WTC11 (cell line): ENCODE measurements around the gene CD48. TPM values are rescaled to one million over a fixed set of nuclear protein-coding genes. Genes with fewer than 3 reads are reported as not detected.

Source experiments
- ATAC-seq: fragments of 200-7000 bp; cut with Tn5 transposase; 2 replicates; pipeline ENCODE4 v1.10.0; 2021; ENCODE audit warnings: mild to moderate bottlenecking, moderate library complexity
- CTCF ChIA-PET: fragments of 300-600 bp; sonication (Branson Sonifier 250); formaldehyde crosslinking; loops from one replicate; lab custom pipeline; 2021; ENCODE audit warnings: antibody characterized with exemption; lab: Charles Lee
- POLR2A ChIA-PET: fragments of 350-600 bp; sonication (Branson Sonifier 250); formaldehyde crosslinking; loops from one replicate; lab custom pipeline; 2021; ENCODE audit warnings: antibody characterized with exemption; lab: Charles Lee
- DNase-seq: peaks from one replicate; pipeline ENCODE4 v3.0.0; 2021; ENCODE audit warnings: low spot score
- H3K27ac Mint-ChIP-seq: 2 replicates; pipeline ENCODE4 v1.8.0; 2021; ENCODE audit warnings: mixed read lengths
- H3K27me3 Mint-ChIP-seq: 2 replicates; pipeline ENCODE4 v1.8.0; 2021; ENCODE audit warnings: low read depth, mild to moderate bottlenecking, moderate library complexity, mixed read lengths
- H3K36me3 Mint-ChIP-seq: 2 replicates; pipeline ENCODE4 v1.8.0; 2021; ENCODE audit warnings: mixed read lengths
- H3K4me1 Mint-ChIP-seq: 2 replicates; pipeline ENCODE4 v1.8.0; 2022; ENCODE audit warnings: mixed read lengths
- H3K4me3 Mint-ChIP-seq: 2 replicates; pipeline ENCODE4 v1.8.0; 2021; ENCODE audit warnings: mild to moderate bottlenecking, moderate library complexity, mixed read lengths
- H3K9me3 Mint-ChIP-seq: 2 replicates; pipeline ENCODE4 v1.8.0; 2021; ENCODE audit warnings: mixed read lengths
- ATF2 ChIP-seq: sonication (generic); formaldehyde crosslinking; IDR thresholded peaks from 2 replicates; pipeline ENCODE4 v1.8.1; 2022; ENCODE audit warnings: low read depth, missing genetic modification reagents, borderline replicate concordance
- ATF3 ChIP-seq: sonication (generic); formaldehyde crosslinking; conservative IDR thresholded peaks from 2 replicates; pipeline ENCODE4 v1.8.1; 2022; ENCODE audit warnings: mild to moderate bottlenecking, missing genetic modification reagents
- FOXJ3 ChIP-seq: sonication (generic); formaldehyde crosslinking; IDR thresholded peaks from 2 replicates; pipeline ENCODE4 v1.9.0; 2021; ENCODE audit warnings: missing genetic modification reagents, mild to moderate bottlenecking, borderline replicate concordance
- FOXK1 ChIP-seq: sonication (generic); formaldehyde crosslinking; IDR thresholded peaks from 2 replicates; pipeline ENCODE4 v1.8.0; 2022; ENCODE audit warnings: mild to moderate bottlenecking, moderate library complexity, missing genetic modification reagents
- IRF2 ChIP-seq: sonication (generic); formaldehyde crosslinking; IDR thresholded peaks from 2 replicates; pipeline ENCODE4 v1.8.0; 2022; ENCODE audit warnings: low read depth, missing genetic modification reagents, borderline replicate concordance
- NFE2L1 ChIP-seq: sonication (generic); formaldehyde crosslinking; IDR thresholded peaks from 2 replicates; pipeline ENCODE4 v1.8.1; 2023; ENCODE audit warnings: missing genetic modification reagents
- NR2C2 ChIP-seq: sonication (generic); formaldehyde crosslinking; IDR thresholded peaks from 2 replicates; pipeline ENCODE4 v1.8.0; 2022; ENCODE audit warnings: mild to moderate bottlenecking, missing genetic modification reagents
- PRRX2 ChIP-seq: fragments of 250-450 bp; sonication (Bioruptor Pico); IDR thresholded peaks from 2 replicates; pipeline ENCODE4 v1.8.0; 2021; ENCODE audit warnings: mild to moderate bottlenecking
- SMAD4 ChIP-seq: sonication (generic); formaldehyde crosslinking; IDR thresholded peaks from 2 replicates; pipeline ENCODE4 v1.8.0; 2022; ENCODE audit warnings: mild to moderate bottlenecking, missing genetic modification reagents
- SP1 ChIP-seq: sonication (generic); formaldehyde crosslinking; conservative IDR thresholded peaks from 2 replicates; pipeline ENCODE4 v1.8.1; 2022; ENCODE audit warnings: missing genetic modification reagents
- ZMAT4 ChIP-seq: fragments of 250-450 bp; sonication (Bioruptor Pico); IDR thresholded peaks from 2 replicates; pipeline ENCODE4 v1.9.0; 2021; ENCODE audit warnings: mild to moderate bottlenecking
- ZNF121 ChIP-seq: sonication (generic); formaldehyde crosslinking; IDR thresholded peaks from 2 replicates; pipeline ENCODE4 v1.8.0; 2023; ENCODE audit warnings: missing genetic modification reagents
- ZNF263 ChIP-seq: sonication (generic); formaldehyde crosslinking; IDR thresholded peaks from 2 replicates; pipeline ENCODE4 v1.8.1; 2022; ENCODE audit warnings: low read depth, mild to moderate bottlenecking, moderate library complexity, missing genetic modification reagents
- ZNF317 ChIP-seq: sonication (generic); formaldehyde crosslinking; IDR thresholded peaks from 2 replicates; pipeline ENCODE4 v1.8.1; 2023; ENCODE audit warnings: low read depth, mild to moderate bottlenecking, moderate library complexity, missing genetic modification reagents, borderline replicate concordance
- ZNF396 ChIP-seq: fragments of 250-450 bp; sonication (Bioruptor Pico); IDR thresholded peaks from 2 replicates; pipeline ENCODE4 v1.8.0; 2021; ENCODE audit warnings: mild to moderate bottlenecking, moderate library complexity, borderline replicate concordance
- ZNF416 ChIP-seq: fragments of 250-450 bp; sonication (Bioruptor Pico); IDR thresholded peaks from 2 replicates; pipeline ENCODE4 v1.9.0; 2021; ENCODE audit warnings: mild to moderate bottlenecking, inconsistent platforms
- total RNA-seq: library from RNA; stranded (reverse); gene quantifications from 3 replicates; pipeline ENCODE4 v1.2.3, GENCODE V29; 2021
- TF ChIP-seq, protein P1 (sequence below): sonication (generic); formaldehyde crosslinking; IDR thresholded peaks from 2 replicates; pipeline ENCODE4 v1.8.1; 2023; ENCODE audit warnings: mild to moderate bottlenecking, missing genetic modification reagents, borderline replicate concordance
- TF ChIP-seq, protein P2 (sequence below): sonication (generic); formaldehyde crosslinking; IDR thresholded peaks from 2 replicates; pipeline ENCODE4 v1.8.1; 2023; ENCODE audit warnings: mild to moderate bottlenecking, missing genetic modification reagents

The CD48 gene
- total RNA-seq, 1 experiment from 2014 or later, result 0.66 TPM

GRCh38 chr1:160748181-160748877 is 36.7 kb upstream of the CD48 start (continued):
- TF ChIP-seq FOXJ3 (CRISPR knock-in tag) (no peak), ATF2 (CRISPR knock-in tag) (no peak), NR2C2 (CRISPR knock-in tag) (no peak), SMAD4 (CRISPR knock-in tag) (no peak), ZNF396 (CRISPR knock-in tag) (no peak), NFE2L1 (CRISPR knock-in tag) (no peak), FOXK1 (CRISPR knock-in tag) (no peak), ZNF263 (CRISPR knock-in tag) (no peak)
- TF ChIP-seq, protein P1, sequence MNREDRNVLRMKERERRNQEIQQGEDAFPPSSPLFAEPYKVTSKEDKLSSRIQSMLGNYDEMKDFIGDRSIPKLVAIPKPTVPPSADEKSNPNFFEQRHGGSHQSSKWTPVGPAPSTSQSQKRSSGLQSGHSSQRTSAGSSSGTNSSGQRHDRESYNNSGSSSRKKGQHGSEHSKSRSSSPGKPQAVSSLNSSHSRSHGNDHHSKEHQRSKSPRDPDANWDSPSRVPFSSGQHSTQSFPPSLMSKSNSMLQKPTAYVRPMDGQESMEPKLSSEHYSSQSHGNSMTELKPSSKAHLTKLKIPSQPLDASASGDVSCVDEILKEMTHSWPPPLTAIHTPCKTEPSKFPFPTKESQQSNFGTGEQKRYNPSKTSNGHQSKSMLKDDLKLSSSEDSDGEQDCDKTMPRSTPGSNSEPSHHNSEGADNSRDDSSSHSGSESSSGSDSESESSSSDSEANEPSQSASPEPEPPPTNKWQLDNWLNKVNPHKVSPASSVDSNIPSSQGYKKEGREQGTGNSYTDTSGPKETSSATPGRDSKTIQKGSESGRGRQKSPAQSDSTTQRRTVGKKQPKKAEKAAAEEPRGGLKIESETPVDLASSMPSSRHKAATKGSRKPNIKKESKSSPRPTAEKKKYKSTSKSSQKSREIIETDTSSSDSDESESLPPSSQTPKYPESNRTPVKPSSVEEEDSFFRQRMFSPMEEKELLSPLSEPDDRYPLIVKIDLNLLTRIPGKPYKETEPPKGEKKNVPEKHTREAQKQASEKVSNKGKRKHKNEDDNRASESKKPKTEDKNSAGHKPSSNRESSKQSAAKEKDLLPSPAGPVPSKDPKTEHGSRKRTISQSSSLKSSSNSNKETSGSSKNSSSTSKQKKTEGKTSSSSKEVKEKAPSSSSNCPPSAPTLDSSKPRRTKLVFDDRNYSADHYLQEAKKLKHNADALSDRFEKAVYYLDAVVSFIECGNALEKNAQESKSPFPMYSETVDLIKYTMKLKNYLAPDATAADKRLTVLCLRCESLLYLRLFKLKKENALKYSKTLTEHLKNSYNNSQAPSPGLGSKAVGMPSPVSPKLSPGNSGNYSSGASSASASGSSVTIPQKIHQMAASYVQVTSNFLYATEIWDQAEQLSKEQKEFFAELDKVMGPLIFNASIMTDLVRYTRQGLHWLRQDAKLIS, result no peak
- TF ChIP-seq, protein P2, sequence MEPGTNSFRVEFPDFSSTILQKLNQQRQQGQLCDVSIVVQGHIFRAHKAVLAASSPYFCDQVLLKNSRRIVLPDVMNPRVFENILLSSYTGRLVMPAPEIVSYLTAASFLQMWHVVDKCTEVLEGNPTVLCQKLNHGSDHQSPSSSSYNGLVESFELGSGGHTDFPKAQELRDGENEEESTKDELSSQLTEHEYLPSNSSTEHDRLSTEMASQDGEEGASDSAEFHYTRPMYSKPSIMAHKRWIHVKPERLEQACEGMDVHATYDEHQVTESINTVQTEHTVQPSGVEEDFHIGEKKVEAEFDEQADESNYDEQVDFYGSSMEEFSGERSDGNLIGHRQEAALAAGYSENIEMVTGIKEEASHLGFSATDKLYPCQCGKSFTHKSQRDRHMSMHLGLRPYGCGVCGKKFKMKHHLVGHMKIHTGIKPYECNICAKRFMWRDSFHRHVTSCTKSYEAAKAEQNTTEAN, result no peak

DNA sequence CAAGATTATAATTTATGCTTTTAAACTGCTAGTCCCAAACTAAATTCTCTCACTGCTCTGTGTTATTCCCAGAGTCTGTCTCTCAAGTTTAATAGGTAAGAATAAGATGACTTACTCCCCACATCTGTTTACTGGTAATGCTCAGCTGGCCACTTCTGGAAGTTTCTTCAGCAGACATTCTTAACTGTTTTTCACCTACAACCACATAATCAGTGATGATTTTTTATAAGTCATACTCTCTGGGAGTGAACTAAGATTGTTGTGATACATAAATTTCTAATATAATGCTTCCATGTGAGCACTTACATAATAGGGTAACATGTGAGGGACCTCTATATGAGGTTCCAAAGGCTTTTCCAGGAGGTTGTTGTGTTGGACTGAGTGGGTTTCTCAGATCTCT is 36.1 kb upstream of the CD48 start:
- no peak for ATAC-seq
- ChIA-PET CTCF (interaction anchor here (0.9 to 2.7 kb wide), 11 partner anchors 20 to 89 kb away, joined by 3 to 20 read pairs (median 4); no protein-coding TSS in a partner anchor), POLR2A (interaction anchor here (0.7 kb wide), 1 partner anchor 242 kb away, joined by 4 read pairs; no protein-coding TSS in a partner anchor)
- no peaks in the 10 kb centered on the region for H3K36me3 Mint-ChIP-seq
- H3K4me1 Mint-ChIP-seq, result peaks cover 31% of the 10 kb centered on the region
- no peak overlapping the region for H3K4me3 Mint-ChIP-seq
- 0 out of 2 replicates have a peak overlapping the region, but pooled peaks have one; percentile 21 for H3K27ac Mint-ChIP-seq
- H3K9me3 Mint-ChIP-seq, result no peaks in the 10 kb centered on the region
- H3K27me3 Mint-ChIP-seq, result peaks cover 16% of the 10 kb centered on the region
- TF ChIP-seq ZNF416 (no peak), PRRX2 (no peak), ATF2 (CRISPR knock-in tag) (no peak), ZMAT4 (CRISPR knock-in tag) (no peak), SP1 (no peak), ATF3 (CRISPR knock-in tag) (no peak), IRF2 (no peak), ZNF121 (CRISPR knock-in tag) (no peak), ZNF317 (CRISPR knock-in tag) (no peak)
- DNase-seq, result no peak
